SIG-M5 treated with dmso at 0.1 percent for 504 hours (cell line): ENCODE results near the gene CAMSAP3.

ENCODE experiments used
- DNase-seq: peaks from one replicate; lab custom pipeline; 2025; ENCODE audit not compliant: unreplicated experiment; lab: John Stamatoyannopoulos, UW

Gene CAMSAP3

GRCh38 chr19:7629347-7630054, 33.8 kb downstream of the CAMSAP3 start, which contains the start of the genes PET100 and XAB2:
Gene PET100 (plus strand): TSS chr19:7629793. CDS start chr19:7629834, 41 bp downstream.
Gene XAB2 (minus strand): TSS chr19:7629545. CDS start chr19:7629527, 18 bp downstream.
- peak; percentile 98 for DNase-seq

DNA sequence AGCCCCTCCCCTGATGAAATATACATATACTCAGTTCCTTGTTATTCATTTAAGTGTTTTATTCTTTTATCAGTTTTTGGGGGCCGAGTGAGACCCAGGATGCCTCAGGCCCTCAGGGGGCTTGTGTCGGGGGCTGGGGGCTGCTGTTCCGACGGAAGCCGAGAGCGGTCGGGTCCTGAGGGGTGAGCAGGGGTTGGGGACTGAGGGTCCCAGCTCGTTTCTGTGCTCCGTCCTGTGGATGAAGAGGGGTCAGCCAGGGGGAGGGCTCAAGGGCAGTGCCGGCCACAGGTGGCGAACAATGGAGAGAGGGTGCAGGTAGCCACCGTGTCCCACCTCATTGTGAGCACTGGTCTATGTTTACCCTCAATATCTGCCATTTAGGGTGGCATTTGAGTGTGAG, 35.9 kb downstream of the CAMSAP3 start:
- no peak for DNase-seq

DNA sequence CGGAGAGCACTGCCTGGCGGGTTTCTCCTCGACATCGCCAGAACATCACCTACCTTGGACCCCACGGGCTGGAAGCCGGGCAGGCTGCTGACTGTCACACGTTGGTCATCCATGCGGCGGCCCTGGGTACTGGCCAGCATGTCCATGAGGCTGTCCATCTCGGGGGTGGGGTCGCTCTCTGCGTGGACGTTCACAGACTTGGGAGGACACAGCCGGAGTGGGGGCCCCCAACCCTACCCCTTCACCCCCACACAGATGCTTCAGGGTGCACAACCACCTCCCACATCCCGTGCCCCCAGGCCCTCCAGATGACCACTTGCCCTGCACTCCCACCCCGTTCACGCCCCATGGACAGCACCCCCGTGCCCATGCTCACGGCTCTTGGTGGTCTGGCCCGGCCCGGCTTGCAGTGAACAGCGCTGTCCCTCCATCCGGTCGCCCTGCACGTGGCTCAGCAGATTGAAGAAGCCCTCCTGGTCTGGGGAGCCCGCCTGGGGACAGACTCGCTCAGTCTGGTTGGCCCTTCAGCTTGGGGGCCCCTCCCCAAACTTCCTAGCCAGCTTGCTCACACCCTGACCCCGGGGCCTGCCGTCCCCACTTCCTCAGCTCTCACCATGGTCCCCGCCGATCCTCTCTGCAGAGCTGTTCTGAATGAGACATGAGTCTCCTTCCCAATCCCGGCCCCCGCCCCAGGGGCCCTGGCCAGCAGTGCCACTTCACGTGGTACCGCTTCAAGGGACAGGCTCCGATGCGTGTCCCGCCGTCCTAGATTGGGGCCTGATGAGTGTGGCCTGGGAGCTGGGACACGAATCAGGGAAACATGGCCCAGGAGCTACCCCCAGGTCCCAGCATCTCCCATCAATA, 36.9 kb downstream of the CAMSAP3 start:
- no peak for DNase-seq

GRCh38 chr19:7633698-7634097, 38.0 kb downstream of the CAMSAP3 start, which contains the start of gene PCP2:
Gene PCP2 (minus strand): TSS chr19:7633719. CDS start chr19:7633457, 262 bp downstream.
- no peak for DNase-seq

GRCh38 chr19:7635670-7636069, 40.0 kb downstream of the CAMSAP3 start:
- no peak for DNase-seq

DNA sequence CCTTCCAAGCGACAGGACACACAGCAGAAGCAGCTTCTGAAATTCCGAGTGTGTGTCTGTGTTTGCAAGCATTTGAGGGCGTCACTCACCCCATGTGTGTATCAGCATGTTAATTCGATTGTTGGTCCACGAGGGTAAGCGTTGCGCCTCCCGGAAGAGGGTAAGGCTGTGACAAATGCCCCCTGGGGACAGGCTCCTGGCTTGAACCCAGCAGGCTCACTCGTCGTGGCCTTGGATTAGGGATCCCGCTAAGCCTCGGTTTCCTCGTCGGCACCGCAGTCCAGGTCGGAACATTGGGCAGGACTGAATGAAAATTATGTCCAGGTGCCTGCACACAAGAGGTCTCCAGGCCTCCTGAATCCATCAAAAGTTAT, 40.6 kb downstream of the CAMSAP3 start:
- DNase-seq, result no peak

DNA sequence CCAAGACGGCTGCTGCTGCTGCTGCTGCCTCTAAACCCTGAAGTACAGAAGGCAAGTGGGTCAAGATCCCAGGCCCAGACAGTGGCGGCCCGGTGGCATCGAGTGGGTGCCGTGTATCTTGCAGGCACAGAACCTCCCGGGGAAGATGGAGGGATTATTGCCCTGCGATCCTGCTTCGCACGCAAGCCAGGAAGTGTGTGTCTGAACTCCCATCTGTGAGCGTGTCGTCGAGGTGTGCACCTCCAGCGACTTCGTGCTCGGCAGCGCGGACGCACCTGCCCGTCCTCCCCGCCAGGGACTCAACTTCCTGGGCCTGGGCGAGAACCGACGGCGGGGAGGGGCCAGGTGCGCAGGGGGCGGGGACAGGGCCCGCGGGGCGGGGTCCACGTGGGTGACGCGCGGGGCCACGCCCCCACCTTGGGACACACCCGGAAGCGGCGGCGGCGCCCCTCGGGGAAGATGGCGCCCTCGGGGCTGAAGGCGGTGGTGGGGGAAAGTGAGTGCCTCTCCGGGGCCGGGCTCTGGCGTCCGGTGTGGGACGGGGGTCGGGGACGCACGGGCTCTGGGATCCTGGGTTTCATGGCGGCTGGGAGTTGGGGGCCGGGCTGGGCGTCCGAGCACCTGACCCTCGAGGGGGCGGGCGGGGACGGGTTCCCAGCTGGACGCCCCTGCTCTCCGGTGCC, 41.2 kb downstream of the CAMSAP3 start, which contains the start of gene STXBP2:
TSS of gene STXBP2 (plus strand) at position 420 of the 683 bp plus-strand sequence. CDS start at position 460, 40 bp downstream.
- DNase-seq, result peak; percentile 65

DNA sequence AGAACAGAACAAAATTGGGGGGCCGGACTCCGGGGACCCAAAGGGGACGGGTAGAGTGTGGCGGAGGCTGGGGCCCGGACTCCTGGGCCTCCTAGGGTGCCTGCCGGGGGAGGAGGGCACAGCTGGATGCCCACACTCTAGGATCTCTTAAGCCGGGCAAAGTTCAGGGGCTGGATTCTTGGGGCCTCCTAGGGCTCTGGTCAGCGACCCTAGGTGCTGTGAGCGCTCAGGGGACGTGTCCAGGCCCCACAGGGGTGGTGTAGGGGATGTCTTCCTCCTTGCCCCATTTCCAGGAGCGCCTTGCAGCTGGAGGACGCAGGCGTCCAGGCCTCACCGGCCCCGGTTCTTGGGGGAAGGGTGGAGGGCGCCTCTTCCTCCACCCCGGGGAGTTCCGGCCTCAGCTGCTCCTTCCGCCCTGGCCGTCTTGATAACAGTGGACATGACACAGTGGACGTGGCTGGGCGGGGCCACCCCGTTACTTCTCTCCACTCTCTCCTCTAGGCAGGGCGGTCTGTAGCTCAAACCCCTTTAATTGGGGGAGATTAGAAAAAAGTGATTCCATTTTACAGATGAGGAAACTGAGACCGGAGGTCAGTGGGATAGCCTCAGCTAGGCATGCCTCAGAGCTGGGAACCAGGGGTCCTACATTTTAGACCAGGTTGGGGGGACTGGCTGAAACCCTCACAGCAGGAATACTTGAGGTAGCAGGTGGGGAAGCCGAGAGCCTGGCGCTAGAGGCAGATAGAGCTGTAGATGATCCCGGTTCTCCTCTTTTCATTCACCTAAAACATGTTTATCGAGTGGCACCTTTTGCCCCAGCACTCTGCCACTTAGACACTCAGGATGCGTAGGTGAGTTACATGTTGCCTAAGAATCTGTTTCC, 42.0 kb downstream of the CAMSAP3 start:
- DNase-seq, result peak; percentile 38

DNA sequence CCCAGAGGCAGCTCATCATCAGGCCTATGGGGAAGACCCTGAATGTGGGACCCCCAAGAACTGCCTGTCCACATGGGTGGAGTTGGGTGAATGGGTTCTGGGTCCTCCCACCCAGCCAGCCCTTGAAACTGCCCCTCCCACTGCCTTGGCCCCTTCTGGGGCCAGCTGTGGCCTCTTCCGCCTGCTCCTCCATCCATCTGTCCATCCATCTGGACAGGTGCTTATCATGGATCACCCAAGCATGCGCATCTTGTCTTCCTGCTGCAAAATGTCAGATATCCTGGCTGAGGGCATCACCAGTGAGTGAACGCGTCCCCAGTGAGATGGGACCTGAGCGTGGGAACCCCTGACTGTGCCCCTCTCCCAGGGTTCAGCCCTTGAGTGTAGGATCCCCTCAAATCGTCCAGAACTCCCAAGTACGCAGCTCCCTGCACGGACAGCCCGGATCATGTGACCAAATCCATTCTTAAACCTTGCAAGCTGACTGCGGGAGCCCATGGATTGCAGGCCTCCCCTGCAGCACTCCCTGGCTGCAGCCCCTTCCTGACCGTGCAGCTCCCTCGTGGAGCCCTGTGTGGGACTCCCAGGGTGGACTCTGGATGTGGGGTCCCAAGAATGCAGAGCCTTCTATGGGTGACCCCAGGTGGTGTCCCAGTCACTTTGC, 43.3 kb downstream of the CAMSAP3 start:
- DNase-seq, result no peak

GRCh38 chr19:7639863-7640348, 44.2 kb downstream of the CAMSAP3 start:
- DNase-seq, result no peak

- DNase-seq, result no peak
Measured at GRCh38 chr19:7640803-7641202, 45.1 kb downstream of the CAMSAP3 start.

GRCh38 chr19:7641290-7642276, 45.9 kb downstream of the CAMSAP3 start:
- no peak for DNase-seq

GRCh38 chr19:7642295-7643030, 46.8 kb downstream of the CAMSAP3 start:
- DNase-seq, result no peak

DNA sequence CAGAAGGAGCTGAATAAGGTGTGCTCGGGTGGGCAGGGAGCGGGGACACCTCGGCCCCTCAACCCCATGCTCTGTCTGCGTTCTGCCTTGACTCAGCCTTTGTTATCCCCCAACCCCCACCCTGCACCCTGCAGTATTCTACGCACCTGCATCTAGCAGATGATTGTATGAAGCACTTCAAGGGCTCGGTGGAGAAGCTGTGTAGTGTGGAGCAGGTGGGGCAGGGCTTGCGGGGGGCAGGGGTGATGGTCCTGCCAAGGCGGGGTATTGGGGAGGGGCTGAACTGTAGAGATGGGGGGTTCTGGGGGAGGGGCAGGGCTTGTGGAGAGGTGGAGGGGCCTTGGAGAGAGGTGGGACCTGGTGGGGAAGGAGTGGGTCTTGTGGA, 47.4 kb downstream of the CAMSAP3 start:
- DNase-seq, result no peak

DNA sequence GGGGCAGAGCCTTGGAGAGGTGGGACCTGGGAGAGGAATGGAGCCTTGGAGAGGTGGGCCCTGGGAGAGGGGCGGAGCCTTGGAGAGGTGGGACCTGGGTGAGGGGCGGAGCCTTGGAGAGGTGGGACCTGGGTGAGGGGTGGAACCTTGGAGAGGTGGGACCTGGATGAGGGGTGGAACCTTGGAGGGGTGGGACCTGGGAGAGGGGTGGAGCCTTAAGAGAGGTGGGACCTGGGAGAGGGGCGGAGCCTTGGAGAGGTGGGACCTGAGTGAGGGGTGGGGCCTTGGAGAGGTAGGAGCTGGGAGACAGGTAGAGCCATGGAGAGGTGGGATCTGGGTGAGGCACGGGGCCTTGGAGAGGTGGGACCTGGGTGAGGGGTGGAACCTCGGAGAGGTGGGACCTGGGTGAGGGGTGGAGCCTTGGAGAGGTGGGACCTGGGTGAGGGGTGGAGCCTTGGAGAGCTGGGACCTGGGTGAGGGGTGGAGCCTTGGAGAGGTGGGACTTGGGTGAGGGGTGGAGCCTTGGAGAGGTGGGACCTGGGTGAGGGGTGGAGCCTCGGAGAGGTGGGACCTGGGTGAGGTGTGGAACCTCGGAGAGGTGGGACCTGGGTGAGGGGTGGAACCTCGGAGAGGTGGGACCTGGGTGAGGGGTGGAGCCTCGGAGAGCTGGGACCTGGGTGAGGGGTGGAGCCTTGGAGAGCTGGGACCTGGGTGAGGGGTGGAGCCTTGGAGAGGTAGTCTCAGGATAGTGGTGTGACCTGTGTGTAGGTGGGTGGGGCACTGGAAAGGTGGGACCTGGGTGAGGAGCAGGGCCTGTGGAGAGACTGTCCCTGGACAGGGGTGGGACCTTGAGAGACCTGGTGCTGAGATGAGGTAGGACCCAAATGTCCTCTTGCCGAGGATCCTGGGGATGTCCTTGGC, 48.2 kb downstream of the CAMSAP3 start:
- DNase-seq, result peak; percentile 26

GRCh38 chr19:7644550-7644877, 48.9 kb downstream of the CAMSAP3 start:
- DNase-seq, result no peak

DNA sequence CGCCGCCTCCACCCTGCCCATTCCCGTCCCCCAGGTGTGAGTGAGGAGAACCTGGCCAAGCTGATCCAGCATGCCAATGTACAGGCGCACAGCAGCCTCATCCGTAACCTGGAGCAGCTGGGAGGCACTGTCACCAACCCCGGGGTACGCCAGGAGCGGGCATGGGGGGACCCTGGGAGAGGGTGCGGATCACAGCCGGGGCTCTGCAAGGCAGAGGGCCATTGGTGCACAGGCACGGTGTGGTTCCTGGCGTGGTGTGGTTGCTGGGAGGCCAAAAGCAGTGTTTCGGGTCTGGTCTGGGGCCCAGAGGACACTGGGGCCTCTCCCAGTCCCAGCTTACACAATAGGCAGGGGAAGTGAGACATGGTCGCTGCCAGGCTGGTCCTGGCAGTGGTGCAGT, 49.5 kb downstream of the CAMSAP3 start:
- peak; percentile 74 for DNase-seq
